Gastroesophageal sphincter (tissue), 4 donors: ENCODE results near the gene CYTH1. TPM values are rescaled to one million over a fixed set of nuclear protein-coding genes. Genes with fewer than 3 reads are reported as not detected.
"Not testable (repeated sequence)": the region's sequence is repeated elsewhere in the genome, so short reads cannot be mapped to it uniquely, and the experiment has no call there.

Experiments
- ATAC-seq: fragments of 150-250 bp; one replicate; pipeline ENCODE4 v1.9.1; 2016; ENCODE audit warnings: mild to moderate bottlenecking, moderate library complexity
- H3K27ac ChIP-seq, 4 donors: fragments of 200-600 bp; sonication (generic) in 3 of 4; 1 replicate in 3 of 4; 2 replicates in 1 of 4; pipeline ENCODE4 v1.5.1; 2016 to 2019
- H3K27me3 ChIP-seq: fragments of 200-600 bp; sonication (generic); one replicate; pipeline ENCODE4 v1.5.1; 2019
- H3K36me3 ChIP-seq, 2 donors: fragments of 200-600 bp; sonication (generic); one replicate each; pipeline ENCODE4 v1.5.1; 2019; ENCODE audit warnings: control low read depth in 1 of 2
- H3K4me1 ChIP-seq, 3 donors: fragments of 200-600 bp; sonication (generic); 1 replicate in 2 of 3; 2 replicates in 1 of 3; pipeline ENCODE4 v1.5.1; 2016 to 2019; ENCODE audit warnings: control low read depth in 2 of 3
- H3K4me3 ChIP-seq, 2 donors: fragments of 200-600 bp; sonication (generic); one replicate each; pipeline ENCODE4 v1.5.1; 2019; ENCODE audit warnings: mild to moderate bottlenecking in 1 of 2, moderate library complexity in 1 of 2
- H3K9me3 ChIP-seq, 3 donors: fragments of 200-600 bp; sonication (generic); one replicate each; pipeline ENCODE4 v1.5.1; 2017 to 2019; ENCODE audit warnings: control low read depth in 2 of 3
- EP300 ChIP-seq: sonication (generic); formaldehyde crosslinking; IDR thresholded peaks from one replicate; pipeline ENCODE4 v1.6.1; 2017; ENCODE audit warnings: antibody characterized with exemption, mild to moderate bottlenecking
- POLR2A ChIP-seq, 2 donors: fragments of 450-650 bp; IDR thresholded peaks; one replicate each; pipeline ENCODE4 v1.6.1; 2017; ENCODE audit warnings: antibody characterized with exemption in 2 of 2, mild to moderate bottlenecking in 2 of 2, moderate library complexity in 1 of 2
- POLR2AphosphoS5 ChIP-seq: sonication (generic); formaldehyde crosslinking; IDR thresholded peaks from one replicate; pipeline ENCODE4 v1.6.1; 2017; ENCODE audit warnings: antibody characterized with exemption
- WGBS, 2 donors: methylation state at CpG; one replicate each; pipeline ENCODE4 v1.1.5; 2018; ENCODE audit warnings: low coverage in 1 of 2; 5-methylcytosine and 5-hydroxymethylcytosine counted together
- total RNA-seq, 4 donors: library from RNA; depleted of rRNA; stranded (reverse); fragments of >200 nt; gene quantifications; one replicate each; pipeline ENCODE4 v1.1.0, GENCODE V29; 2016
- TF ChIP-seq, protein P1 (sequence below), 4 experiments: fragments of 200-600 bp in 2 of 4; fragments of 450-650 bp in 2 of 4; sonication (generic) in 1 of 4; IDR thresholded peaks; one replicate each; pipeline ENCODE4 v1.5.1; 2017 to 2019; ENCODE audit warnings: antibody characterized with exemption in 4 of 4, mild to moderate bottlenecking in 2 of 4, moderate library complexity in 2 of 4

Gene CYTH1
- total RNA-seq, 4 donors from 2014 or later: 26.9 to 38.0 (median 31.0) TPM

DNA sequence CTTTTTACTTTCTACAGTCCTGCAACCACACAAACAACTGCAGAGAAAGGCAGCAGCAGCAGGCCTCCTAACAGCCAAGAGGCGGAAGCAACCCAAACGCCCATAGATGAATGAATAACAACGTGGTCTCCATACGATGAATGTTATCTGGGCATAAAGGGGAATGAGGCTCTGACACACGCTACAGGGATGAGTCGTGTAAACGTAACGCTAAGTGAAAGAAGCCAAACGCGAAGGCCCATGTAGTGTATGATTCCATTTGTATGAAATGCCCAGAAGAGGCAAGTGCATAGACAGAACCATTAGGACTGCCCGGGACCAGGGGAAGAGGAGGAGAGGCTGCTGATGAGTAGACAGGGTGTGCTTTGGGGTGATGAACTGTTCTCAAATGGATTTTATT is 110.1 kb downstream of the CYTH1 start:
- Histone ChIP-seq H3K4me3 (no peak overlapping the region), H3K4me1 (peaks cover 0 to 2% (median 0%) of the 10 kb centered on the region in 3 donors), H3K36me3 (peaks cover 0 to 49% of the 10 kb centered on the region in 2 donors), H3K9me3 (no peaks in the 10 kb centered on the region), H3K27ac (no peak overlapping the region), H3K27me3 (no peaks in the 10 kb centered on the region)
- TF ChIP-seq, protein P1, sequence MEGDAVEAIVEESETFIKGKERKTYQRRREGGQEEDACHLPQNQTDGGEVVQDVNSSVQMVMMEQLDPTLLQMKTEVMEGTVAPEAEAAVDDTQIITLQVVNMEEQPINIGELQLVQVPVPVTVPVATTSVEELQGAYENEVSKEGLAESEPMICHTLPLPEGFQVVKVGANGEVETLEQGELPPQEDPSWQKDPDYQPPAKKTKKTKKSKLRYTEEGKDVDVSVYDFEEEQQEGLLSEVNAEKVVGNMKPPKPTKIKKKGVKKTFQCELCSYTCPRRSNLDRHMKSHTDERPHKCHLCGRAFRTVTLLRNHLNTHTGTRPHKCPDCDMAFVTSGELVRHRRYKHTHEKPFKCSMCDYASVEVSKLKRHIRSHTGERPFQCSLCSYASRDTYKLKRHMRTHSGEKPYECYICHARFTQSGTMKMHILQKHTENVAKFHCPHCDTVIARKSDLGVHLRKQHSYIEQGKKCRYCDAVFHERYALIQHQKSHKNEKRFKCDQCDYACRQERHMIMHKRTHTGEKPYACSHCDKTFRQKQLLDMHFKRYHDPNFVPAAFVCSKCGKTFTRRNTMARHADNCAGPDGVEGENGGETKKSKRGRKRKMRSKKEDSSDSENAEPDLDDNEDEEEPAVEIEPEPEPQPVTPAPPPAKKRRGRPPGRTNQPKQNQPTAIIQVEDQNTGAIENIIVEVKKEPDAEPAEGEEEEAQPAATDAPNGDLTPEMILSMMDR (IDR thresholded peaks at IDR 0.05): no peak
- TF ChIP-seq POLR2A (IDR thresholded peaks at IDR 0.05): no peak
- no peak for TF ChIP-seq POLR2AphosphoS5
- no peak for TF ChIP-seq EP300
- 70% methylated on average over 9 to 11 of the region's 11 CpGs for WGBS, 2 donors
- ATAC-seq: no peak

DNA sequence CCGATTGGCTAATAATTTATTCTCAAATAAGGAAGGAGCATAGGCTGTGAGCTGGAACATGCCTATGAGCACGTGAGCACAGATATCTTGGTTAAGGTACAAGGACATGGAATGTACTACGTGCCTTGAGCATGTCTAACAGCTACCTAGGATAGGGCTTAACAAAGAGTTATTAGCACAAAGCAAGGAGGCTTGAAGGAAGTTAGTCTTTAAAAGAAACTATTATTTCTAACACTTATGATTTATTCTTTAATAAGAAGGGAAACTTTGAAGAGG is 110.4 kb downstream of the CYTH1 start:
- 40 to 60% methylated on average over 1 to 3 of the region's 3 CpGs for WGBS, 2 donors
- H3K36me3 ChIP-seq: peaks cover 0 to 46% of the 10 kb centered on the region in 2 donors
- not testable (repeated sequence) for H3K27me3 ChIP-seq, H3K9me3 ChIP-seq, H3K27ac ChIP-seq, H3K4me3 ChIP-seq, ATAC-seq, H3K4me1 ChIP-seq

DNA sequence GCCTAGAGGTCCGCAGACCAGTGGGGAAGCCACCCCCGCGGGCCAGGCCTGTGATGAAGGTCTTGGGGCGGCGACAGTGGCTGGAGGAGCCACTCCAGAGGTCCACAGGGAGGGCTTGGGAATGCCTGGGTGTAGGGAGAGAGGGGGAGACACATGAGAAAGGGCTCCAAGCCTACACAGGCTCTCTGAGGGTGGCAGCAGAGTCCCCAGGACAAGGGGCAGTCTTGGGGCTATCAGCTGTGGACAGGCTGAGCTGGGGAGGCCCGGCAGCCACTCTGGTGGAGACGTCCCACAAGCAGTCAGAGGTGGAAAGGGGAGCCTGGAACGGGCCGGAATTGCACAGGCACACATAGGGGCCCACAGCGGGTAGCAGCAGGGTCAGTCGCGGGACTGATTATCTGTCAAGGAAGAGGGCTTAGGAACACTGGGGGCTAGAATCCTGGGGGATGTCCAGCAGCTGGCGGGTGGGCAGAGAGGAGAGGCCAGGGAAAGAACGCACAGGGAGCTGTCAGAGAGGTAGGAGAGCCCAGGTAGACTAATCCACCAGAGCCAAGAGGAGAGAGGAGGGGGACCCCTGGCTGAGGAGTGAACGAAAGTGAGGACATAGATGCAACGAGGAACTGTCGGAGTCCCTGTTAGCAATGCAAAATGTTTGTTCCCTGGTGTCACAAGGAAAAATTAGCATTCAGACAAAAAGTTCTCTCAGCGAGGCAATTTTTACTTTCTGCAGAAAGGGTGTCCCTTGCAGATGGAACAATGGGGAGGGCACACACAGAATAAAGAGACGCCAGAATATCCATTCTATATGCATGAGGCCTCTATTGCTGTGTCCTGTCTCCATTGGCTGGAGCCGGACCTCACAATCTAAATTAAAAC is 111.0 kb downstream of the CYTH1 start:
- 89 to 90% methylated on average over 13 to 20 of the region's 20 CpGs for WGBS, 2 donors
- Histone ChIP-seq H3K4me1 (peaks cover 0 to 11% (median 4%) of the 10 kb centered on the region in 3 donors), H3K36me3 (peaks cover 0 to 40% of the 10 kb centered on the region in 2 donors), H3K27ac (no peak overlapping the region), H3K4me3 (no peak overlapping the region), H3K27me3 (no peaks in the 10 kb centered on the region), H3K9me3 (no peaks in the 10 kb centered on the region)
- TF ChIP-seq, protein P1 (IDR thresholded peaks at IDR 0.05): no peak
- TF ChIP-seq POLR2A (IDR thresholded peaks at IDR 0.05): no peak
- TF ChIP-seq POLR2AphosphoS5: no peak
- no peak for TF ChIP-seq EP300
- no peak for ATAC-seq

DNA sequence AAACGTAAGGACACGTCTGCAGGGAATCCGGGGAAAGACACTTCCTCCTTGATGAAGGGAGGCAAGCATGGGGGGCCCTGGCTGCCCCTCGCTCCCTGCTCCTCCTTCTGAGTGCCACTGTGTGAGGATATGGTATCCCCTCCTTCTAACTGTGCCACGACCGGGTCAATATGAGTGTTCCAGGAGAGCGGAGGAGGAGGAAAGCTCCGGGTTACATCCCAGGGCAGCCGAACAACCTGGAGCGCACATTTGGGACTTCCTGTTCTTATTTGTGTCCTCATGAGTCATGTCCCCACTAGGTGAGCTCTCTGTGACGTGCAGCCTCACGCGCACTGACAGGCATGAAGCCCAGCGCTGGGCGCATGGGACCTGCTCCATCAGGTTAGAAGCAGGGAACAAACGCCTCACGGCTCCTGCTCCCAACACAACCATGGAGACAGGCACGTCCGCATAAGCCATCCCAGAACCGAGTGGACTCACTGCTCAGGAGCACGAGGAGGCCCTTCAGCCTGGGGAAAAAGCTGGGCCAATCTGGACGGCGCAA is 112.0 kb downstream of the CYTH1 start:
- Histone ChIP-seq H3K4me3 (no peak overlapping the region), H3K27ac (no peak overlapping the region), H3K36me3 (peaks cover 0 to 29% of the 10 kb centered on the region in 2 donors), H3K27me3 (no peaks in the 10 kb centered on the region), H3K9me3 (no peaks in the 10 kb centered on the region), H3K4me1 (peaks cover 0 to 19% (median 6%) of the 10 kb centered on the region in 3 donors)
- no peak for ATAC-seq
- WGBS, 2 donors: 80 to 97% methylated on average over 1 to 6 of the region's 23 CpGs
- TF ChIP-seq POLR2A (IDR thresholded peaks at IDR 0.05): no peak
- no peak for TF ChIP-seq POLR2AphosphoS5
- TF ChIP-seq EP300: no peak
- TF ChIP-seq, protein P1 (IDR thresholded peaks at IDR 0.05): no peak

DNA sequence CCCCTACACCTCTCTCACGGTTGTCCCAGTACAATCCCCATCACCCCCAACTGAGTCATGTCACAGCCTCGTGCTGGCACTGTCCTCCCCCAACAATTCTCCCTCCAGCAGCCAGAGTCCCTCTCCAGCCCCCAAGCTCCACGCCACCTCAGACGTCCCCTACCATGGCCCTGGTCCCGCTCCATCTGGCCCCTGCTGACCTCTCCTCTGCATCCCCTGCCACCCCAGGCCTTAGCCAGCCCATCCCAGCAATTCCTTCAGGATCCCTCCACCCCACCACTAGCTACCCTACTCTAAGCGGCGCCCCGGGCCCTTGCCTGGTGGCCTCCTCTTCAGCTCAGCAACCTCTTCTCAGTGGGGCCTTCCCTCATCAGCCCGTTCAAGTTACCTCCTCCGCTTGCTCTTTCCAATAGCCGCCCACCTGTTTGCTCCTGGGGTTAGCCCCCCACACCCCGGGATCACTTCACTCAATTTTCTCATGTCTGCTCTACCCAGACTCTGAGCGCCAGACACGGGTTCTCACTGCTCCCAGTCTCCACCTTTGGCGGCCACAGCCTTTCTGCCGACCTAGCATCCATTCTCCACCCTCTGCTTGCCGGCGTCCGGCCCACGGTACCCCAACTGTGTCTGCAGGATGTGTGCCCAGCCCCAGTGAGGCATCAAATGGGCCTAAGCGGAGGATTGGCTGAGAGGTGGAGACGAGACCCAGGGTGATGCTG is 112.7 kb downstream of the CYTH1 start:
- Histone ChIP-seq H3K4me3 (no peak overlapping the region), H3K36me3 (peaks cover 0 to 23% of the 10 kb centered on the region in 2 donors), H3K27me3 (no peaks in the 10 kb centered on the region), H3K4me1 (peaks cover 0 to 24% (median 6%) of the 10 kb centered on the region in 3 donors), H3K9me3 (no peaks in the 10 kb centered on the region), H3K27ac (no peak overlapping the region)
- no peak for ATAC-seq
- no peak for TF ChIP-seq POLR2A (IDR thresholded peaks at IDR 0.05)
- TF ChIP-seq POLR2AphosphoS5: no peak
- TF ChIP-seq EP300: no peak
- TF ChIP-seq, protein P1 (IDR thresholded peaks at IDR 0.05): no peak
- WGBS, 2 donors: 83 to 93% methylated on average over 6 to 10 of the region's 22 CpGs
